ENCODE results near the gene CUTA.
"Not testable (repeated sequence)": the region's sequence is repeated elsewhere in the genome, so short reads cannot be mapped to it uniquely, and the experiment has no call there.

The CUTA gene

DNA sequence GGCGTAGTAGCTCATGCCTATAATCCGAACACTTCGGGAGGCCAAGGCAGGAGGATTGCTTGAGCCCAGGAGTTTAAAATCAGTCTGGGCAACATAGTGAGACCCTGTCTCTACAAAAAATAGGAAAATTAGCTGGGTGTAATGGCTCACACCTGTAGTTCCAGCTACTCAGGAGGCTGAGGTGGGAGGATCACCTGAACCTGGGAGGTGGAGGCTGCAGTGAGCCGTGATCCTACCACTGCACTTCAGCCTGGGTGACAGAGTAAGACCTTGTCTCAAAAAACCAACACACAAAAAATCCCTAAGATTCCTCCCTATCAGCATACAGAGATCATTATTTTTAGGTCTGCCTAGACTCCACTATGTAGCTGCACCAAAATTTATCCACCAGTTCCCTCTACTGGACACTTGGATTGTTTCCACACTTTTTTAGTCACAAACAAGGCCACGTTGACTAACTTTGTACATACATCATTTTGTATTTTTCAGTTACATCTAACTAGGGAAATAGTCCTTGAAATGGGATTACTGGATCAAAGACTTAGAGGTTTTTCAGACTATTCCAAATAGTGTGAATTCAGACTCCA lies 10.7 kb downstream of the CUTA start:
- DNase-seq (ENCODE audit: low read depth in 1 of 2, low spot score in 1 of 2) = no peak

DNA sequence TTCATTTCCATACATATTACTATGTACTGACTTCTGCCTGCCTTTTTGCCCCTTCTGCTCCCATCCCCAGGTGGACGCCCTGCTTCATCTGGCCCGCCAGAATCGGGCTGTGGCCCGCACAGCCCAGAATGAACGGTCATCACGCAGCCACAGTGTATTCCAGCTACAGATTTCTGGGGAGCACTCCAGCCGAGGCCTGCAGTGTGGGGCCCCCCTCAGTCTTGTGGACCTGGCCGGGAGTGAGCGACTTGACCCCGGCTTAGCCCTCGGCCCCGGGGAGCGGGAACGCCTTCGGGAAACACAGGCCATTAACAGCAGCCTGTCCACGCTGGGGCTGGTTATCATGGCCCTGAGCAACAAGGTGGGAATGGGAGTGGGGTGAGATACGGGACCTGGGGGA lies 11.8 kb downstream of the CUTA start:
- no peak for DNase-seq (ENCODE audit: low read depth in 1 of 2, low spot score in 1 of 2)

DNA sequence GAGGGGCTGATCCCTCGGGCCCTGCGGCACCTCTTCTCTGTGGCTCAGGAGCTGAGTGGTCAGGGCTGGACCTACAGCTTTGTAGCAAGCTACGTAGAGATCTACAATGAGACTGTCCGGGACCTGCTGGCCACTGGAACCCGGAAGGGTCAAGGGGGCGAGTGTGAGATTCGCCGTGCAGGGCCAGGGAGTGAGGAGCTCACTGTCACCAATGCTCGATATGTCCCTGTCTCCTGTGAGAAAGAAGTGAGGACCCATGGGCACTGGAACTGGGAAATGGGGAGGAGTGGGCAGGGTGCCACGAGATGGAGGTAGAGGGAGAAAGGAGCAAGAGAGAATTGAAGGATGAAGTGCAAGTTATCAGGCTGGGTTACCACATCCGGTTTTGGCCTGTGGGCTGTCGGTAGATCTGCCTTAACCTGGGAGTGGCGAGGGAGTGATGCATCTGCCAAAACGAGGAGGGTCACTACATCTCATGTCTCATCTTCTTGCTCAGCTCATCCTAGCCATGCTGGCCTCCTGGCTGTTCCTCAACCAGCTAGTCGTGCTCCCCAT lies 12.4 kb downstream of the CUTA start:
- no peak for DNase-seq (ENCODE audit: low read depth in 1 of 2, low spot score in 1 of 2)

DNA sequence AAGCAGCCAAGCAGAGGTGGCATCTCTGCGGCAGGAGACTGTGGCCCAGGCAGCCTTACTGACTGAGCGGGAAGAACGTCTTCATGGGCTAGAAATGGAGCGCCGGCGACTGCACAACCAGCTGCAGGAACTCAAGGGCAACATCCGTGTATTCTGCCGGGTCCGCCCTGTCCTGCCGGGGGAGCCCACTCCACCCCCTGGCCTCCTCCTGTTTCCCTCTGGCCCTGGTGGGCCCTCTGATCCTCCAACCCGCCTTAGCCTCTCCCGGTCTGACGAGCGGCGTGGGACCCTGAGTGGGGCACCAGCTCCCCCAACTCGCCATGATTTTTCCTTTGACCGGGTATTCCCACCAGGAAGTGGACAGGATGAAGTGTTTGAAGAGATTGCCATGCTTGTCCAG lies 13.0 kb downstream of the CUTA start:
- DNase-seq (ENCODE audit: low read depth in 1 of 2, low spot score in 1 of 2) = no peak

DNA sequence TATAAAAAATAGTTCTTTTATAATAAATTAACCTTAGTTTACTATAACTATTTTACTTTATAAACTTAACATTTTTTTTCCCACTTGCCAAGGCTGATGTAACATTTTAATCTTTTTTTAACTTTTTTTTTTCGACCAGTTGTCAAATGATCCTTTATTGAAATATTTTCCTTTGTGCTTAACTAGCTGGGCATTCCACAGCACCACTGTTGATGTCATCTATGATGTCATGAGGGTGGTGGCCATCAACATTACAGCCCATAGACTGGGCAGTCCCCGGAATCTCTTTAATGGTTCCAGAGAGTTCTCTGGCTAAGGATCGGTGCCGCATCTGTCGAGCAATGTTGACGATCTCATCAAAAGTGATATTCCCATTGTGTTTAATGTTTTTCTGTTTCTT lies 18.0 kb downstream of the CUTA start:
- not testable (repeated sequence) for DNase-seq (ENCODE audit: low read depth in 1 of 2, low spot score in 1 of 2)

DNA sequence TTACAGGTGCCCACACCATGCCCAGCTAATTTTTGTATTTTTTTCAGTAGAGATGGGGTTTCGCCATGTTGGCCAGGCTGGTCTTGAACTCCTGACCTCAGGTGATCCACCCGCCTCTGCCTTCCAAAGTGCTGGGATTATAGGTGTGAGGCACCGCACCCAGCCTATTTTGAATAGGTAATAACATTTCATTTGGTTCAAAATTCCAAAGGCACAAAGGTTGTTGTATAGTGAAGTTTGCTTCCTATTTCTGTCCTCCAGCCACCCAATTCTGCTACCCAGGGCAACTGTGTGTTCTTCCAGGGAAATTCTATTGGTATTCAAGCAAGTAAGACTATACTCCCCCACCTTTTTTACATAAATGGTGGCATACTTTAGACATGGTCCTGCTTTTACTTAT lies 19.3 kb downstream of the CUTA start:
- not testable (repeated sequence) for DNase-seq (ENCODE audit: low read depth in 1 of 2, low spot score in 1 of 2)

DNA sequence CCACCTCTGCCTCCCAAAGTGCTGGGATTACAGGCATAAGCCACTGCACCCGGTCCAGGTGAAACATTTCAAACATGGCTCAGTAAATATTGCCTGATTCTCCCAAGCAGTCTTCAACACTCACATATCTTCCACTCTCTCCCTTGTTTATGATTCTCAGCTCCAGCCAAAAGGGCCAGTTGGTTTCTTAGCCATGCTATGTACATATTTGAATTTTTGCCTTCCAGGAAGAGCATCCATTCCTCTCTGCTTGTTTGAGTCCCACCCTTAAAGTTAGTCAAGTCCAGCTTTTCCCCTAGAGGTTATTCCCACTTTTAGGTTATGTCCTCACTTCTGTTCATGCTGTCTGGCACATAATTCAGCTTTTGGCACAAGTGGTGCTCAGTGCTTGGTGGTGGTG lies 20.4 kb downstream of the CUTA start:
- DNase-seq (ENCODE audit: low read depth in 1 of 2, low spot score in 1 of 2) = no peak

DNA sequence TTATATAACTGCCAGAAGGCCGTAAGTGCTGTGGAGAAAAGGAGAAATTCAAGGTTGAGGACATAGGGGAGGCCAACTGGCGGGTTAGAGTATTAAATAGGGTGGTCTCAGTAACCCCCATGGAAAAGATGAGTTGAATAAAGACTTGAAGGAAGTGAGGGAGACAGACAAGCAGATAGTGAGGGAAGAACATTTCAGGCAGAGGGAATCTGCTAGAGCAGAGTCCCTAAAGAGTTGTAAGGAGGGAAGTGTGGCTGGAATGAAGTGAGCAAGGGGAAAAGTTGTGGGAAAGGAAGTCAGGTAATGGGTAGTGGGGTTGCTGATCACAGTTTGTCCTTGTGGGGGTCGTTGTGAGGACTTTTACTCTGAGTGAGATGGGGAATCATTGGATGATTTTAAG lies 24.9 kb downstream of the CUTA start:
- DNase-seq (ENCODE audit: low read depth in 1 of 2, low spot score in 1 of 2) = no peak

DNA sequence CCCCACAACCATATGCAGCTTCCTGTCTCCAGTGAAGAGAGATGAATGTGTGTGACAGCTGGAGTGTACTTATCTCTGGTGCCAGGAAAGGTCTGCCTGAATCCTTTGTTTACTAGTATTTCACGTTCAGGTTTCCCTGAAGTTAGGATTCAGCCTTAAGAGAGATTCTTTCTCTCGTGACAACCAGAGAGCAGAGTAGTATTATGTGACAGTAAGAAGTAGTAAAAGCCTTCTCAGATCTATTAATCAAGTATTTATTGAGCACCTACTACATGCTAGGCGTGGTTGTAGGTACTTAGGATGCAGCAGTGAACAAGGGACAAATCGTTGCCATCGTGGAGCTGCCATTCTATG lies 25.3 kb downstream of the CUTA start:
- no peak for DNase-seq (ENCODE audit: low read depth in 1 of 2, low spot score in 1 of 2)

DNA sequence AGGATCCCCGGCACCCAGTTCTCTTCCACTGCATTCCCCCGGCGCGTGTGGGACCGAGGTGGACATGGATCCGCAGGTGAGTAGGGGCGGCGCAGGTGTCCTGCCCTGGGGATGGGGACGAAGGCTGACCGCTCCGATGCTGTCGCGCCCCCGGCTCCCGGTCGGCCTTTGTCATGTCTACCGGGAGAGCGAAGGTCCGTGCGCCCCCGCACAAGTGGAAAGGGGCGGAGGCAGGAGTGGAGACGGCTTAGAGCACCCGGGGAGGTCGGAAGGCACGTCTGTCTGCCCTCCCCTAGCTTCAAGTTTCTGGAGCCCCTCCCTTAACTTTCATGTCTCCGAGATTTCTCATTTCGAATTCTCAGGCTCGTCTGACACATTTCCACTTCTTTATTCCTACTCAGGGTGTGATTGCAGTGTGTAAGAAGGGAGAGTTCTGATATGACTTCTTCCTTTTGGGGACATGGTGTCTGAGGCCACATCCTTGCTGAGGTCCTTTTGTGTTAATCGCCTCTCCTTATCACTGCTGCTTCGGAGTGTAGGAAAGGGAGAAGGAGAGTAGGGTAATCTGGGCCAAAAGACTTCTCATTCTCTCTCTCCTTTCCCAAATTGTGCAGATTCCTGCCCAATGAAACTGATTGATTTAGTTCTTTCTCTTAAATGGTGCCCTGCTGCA lies 25.8 kb downstream of the CUTA start:
- DNase-seq (ENCODE audit: low read depth in 1 of 2, low spot score in 1 of 2) = peak in 1 of 2 donors; percentile 18

DNA sequence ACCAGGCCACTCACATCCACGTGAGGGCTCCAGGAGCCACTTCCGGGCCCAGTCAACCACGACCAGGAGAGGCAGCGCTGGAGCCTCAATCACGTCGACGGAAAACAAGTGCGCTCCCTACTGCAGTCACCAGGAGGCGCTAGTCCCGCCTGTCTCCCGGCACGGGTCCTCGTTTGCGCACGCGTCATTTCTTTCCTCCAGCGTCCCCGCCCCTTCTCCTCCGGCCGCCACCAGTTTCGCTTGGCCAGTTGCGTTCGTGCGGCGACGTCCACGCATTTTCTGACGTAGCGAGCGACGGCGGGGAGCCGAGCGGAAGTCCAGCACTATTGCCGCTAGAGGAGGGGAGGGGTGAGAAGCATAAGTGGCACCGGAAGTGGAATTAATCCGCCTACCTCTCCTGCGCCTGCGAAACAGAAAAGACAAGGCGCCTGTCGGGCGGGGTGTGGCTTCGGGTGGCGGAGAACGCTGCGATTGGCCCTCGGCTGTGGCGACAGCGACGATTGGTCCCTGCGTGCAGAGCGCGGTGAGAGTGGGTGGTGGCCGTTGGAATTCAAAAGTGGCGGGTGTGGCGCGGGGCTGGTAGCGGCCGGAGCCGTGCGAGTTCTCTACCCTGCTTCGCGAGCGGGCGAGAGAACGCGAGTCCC lies 26.5 kb downstream of the CUTA start, which contains the start of gene KIFC1:
Gene KIFC1, plus strand, starts transcription at position 546 of the 644 bp plus-strand sequence. CDS start 163 bp downstream, outside the sequence.
- peak; percentile 98 to 99 for DNase-seq (ENCODE audit: low read depth in 1 of 2, low spot score in 1 of 2)

DNA sequence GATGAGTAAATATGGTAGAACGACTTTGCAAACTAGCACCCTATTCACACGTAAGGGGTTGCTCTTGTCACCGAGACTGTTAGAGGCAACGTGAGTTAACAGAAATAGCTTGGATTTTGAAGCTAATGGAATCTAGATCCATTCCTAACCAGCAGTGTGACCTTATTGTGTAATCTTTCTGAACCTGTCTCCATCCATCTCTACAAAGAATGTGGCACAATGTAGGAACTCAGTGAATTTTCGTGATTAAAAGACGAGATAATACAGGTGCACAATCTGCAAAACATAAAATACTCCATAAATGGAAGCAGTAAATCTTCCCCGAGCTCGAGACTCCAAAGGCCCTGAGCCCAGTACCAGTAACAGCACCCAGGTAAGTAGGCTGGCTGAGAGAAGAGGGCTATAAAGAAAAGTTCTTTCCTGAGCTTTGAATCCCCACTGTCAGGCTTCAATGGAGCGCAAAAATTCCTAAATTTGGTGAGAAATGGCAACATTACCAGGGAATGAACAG lies 27.1 kb downstream of the CUTA start:
- no peak for DNase-seq (ENCODE audit: low read depth in 1 of 2, low spot score in 1 of 2)

DNA sequence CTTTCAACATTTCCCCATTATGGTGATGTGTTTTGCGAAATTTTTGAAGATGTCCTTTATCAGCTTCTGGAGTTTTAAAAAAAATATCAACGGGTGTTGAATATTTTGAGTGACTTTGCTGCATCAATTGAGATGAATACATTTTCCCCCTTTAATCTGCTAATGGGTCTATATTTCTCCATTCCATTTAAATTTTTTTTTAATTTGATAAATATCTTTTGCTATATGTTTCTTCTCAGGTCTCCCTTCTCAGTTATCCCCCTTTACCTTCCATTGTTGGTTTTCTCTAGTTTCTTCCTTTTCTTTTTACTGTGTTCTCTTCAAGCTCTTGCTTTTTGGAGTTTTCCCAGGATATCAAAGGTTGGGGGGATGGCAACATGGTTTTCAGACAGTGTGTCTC lies 27.7 kb downstream of the CUTA start:
- DNase-seq (ENCODE audit: low read depth in 1 of 2, low spot score in 1 of 2) = no peak

DNA sequence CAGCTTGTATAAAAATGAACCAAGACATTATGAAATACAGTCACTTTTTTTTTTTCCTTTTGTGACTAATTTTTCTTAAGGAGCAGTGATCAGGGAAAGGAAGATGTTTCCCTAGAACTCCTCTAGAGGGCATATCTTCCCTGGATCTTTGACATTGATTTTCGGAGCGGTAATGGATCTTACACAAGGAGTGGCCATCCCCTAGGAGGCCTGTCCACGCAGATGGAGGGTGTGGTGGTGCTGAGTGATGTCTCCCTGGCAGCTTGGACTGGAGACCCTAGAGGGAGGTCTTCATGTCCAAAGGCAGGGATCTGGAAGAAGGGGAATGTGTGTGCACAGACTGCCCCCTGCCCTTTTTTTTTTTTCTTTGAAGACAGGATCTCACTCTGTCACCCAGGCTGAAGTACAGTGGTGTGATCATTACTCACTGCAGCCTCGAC lies 33.3 kb downstream of the CUTA start:
- no peak for DNase-seq (ENCODE audit: low read depth in 1 of 2, low spot score in 1 of 2)

DNA sequence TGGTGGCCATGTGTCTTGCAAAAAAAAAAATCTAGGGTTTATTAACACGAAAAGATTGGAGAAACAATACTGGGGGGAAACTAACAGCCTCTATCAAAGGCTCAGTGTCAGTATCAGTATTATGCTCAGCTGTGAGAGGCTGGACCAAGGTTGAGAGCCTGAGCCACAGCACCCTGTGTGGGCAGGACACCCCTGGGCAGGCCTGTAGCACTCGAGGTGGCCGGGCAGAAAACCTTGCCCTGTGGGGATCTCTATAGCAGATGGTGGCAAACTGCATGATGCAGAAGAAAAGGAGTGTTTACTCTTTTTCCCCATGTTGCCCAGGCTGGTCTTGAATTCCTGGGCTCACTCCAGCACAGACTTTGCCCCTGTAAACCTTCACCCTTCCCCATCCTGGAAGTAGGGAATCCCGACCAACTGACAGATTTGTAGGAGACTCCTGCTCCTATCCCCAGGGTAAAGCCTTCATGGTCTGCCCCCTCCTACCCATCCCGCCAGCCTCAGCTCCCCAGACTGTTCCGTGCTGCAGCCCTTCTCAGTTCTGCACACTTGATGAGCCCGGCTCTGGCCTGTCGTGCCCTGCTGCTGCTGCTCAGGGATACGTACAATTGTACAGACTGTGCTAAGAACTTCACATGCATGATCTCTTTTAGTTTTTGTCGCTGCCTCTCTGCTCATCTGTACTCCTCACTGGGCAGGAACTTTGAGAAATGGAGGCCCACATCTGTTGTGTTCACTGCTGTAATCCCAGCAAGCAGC lies 34.3 kb downstream of the CUTA start:
- DNase-seq (ENCODE audit: low read depth in 1 of 2, low spot score in 1 of 2) = no peak

DNA sequence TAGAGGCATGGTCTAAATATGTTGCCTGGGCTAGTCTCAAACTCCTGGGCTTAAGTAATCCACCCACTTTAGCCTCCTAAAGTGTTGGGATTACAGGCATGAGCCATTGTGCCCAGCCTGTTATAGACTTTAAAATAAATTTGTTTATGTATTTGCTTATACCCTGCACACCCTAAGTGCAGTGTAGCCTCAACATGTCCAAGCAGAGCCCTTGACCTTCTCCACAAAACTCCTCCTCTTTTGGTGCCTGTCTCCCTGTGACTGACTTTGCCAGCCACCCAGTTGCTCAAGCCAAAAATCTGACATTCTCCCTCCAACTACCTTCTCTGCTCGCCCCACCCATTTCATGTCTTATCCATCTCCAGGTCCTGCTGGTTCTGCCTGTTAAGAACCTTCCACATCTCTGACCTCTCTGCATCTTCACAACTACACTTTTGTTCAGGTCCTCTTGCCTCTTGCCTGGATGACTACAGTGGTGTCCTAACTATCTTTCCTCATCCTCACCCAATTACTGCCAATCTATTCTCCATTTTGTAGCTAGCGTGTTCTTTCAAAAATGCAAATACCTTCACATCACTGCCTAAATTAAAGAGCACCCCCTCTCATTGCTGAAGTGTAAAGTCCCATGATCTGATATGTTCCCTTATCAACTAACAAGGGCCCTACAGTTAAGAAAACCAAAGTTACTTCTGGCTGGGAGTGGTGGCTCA lies 37.5 kb downstream of the CUTA start:
- no peak for DNase-seq (ENCODE audit: low read depth in 1 of 2, low spot score in 1 of 2)

DNA sequence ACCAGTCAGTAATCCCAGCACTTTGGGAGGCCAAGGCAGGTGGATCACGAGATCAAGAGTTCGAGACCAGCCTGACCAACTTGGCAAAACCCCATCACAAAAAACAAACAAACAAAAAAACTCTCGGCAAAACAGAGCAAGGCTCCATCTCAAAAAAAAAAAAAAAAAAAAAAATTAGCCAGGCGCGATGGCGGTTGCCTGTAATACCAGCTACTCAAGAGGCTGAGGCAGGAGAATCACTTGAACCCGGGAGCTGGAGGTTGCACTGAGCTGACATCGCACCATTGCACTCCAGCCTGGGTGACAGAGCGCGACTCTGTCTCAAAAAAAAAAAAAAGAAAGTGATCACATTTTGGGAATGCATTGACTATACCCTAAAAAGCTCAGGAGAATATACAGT lies 38.7 kb downstream of the CUTA start:
- DNase-seq (ENCODE audit: low read depth in 1 of 2, low spot score in 1 of 2) = not testable (repeated sequence)

DNA sequence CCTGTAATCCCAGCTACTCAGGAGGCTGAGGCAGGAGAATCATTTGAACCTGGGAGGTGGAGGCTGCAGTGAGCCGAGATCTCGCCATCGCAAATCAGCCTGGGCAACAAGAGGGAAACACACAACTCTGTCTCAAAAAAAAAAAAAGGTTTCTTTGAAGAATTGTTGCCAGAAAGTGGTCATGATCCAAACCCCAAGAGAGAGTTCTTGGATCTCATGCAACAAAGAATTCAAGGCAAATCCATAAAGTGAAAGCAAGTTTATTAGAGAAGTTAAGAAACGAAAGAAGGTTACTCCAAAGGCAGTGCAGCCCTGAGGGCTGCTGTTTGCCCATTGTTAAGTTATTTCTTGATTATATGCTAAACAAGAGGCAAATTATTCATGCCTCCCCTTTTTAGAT lies 40.7 kb downstream of the CUTA start:
- DNase-seq (ENCODE audit: low read depth in 1 of 2, low spot score in 1 of 2) = no peak

DNA sequence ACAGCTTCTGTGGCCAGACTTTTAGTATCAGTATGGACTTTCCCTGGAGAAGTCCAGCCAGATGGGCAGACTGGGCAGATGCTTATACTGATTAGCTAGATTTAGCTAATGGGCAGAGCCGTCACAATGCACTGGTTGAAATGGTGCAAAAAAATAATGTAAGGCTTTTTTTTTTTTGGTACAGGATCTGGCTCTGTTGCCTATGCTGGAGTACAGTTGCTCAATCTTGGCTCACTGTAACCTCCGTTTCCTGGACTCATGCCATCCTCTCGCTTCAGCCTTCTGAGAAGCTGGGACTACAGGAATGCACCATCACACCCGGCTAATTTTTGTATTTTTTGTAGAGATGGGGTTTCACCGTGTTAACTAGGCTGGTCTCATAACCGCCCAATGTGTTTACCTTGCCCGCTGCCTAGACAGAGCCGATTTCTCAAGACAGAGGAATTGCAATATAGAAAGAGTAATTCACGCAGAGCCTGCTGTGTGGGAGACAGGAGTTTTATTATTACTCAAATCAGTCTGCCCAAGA lies 42.7 kb downstream of the CUTA start:
- DNase-seq (ENCODE audit: low read depth in 1 of 2, low spot score in 1 of 2) = no peak
